Stimulated activated CD4-positive, alpha-beta T cell treated with anti-CD3 and anti-CD28 coated beads, Interleukin-1b, Interleukin-23, amount 100 ng/mL, for 24 hours (primary cell): ENCODE measurements around the gene ZSWIM9.

ENCODE experiments used
- DNase-seq, 4 experiments: peaks; one replicate each; pipeline ENCODE4 v3.0.0-alpha.2; 2020; ENCODE audit warnings: low read depth in 4 of 4, low spot score in 1 of 4

Gene ZSWIM9

DNA sequence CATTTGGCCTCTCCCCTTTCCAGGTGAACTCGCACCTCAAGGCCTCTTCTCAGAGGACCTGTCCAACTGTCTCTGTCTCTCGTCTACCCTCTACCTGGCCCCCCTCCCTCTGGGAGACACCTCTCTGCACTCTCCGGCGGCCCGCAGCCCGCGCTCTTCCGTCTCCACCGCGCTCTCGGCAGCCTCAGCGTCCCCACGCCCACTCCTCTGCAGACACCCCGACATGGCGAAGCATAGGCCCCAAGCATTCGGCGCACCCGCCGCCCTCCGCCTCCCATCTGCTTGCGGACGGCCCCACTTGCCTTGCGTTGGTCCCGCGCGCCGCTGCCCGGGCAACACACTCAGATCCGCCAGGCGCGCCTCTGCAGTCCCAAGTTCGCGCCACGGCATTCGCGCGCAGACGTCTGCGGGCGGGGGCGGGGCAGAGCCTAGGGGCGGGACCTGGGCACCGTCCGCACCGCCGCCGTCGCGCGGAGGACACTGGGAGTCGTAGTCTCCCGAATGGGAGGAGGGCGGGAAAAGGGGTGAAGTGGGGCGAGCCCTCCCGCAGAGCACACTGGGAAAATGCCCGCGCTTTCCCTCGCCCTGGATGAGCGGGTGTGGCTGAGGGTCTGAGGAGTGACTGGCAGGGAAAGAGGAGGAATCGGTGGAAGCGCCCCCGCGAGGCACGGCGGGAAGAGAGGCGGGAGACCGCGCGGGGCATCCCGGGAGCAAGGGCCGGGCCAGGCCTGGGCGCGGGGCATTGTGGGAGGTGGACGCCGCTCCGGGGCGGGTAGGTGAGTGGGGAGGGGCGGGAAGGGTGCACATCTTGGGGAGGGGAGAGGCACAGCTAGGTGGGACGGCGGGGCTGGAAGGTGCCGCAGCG lies at the start of gene ZSWIM9, which contains the start of gene LIG1:
Gene ZSWIM9 (plus strand): TSS at position 742 of the 865 bp plus-strand sequence. CDS start 1,123 bp downstream, outside the sequence.
Gene LIG1 (minus strand): TSS at position 406 of the 865 bp plus-strand sequence. CDS start 4,778 bp downstream, outside the sequence.
- peak; percentile 77 to 88 (median 85) for DNase-seq

DNA sequence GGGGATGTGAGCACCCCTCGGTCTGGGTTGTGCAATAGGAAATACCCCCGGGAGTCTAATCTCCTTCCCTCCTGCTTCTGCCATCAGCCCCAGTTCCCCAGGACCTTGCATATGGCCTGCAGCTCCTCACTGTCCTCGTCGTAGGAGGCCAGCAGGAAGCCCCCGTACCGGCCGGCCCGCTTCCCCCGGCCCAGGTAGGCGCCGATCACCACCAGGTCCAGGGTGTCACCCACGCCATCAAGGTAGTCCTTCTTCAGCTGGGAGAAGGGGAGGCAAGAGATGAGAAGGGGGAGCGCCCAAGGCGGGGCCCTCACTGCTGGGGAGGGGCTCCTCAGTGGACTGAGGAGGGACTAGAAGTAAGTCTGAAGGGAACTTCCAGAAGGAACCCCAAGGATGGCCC lies 49.4 kb upstream of the ZSWIM9 start:
- DNase-seq = no peak

- no peak for DNase-seq
These were observed 48.5 kb upstream of the ZSWIM9 start for GRCh38 chr19:48121909-48122371.

- no peak for DNase-seq
These were observed 48.1 kb upstream of the ZSWIM9 start for GRCh38 chr19:48122421-48122820.

- DNase-seq = peak in 1 of 4 experiments; percentile 40
These were observed 46.4 kb upstream of the ZSWIM9 start for GRCh38 chr19:48123907-48124651.

DNA sequence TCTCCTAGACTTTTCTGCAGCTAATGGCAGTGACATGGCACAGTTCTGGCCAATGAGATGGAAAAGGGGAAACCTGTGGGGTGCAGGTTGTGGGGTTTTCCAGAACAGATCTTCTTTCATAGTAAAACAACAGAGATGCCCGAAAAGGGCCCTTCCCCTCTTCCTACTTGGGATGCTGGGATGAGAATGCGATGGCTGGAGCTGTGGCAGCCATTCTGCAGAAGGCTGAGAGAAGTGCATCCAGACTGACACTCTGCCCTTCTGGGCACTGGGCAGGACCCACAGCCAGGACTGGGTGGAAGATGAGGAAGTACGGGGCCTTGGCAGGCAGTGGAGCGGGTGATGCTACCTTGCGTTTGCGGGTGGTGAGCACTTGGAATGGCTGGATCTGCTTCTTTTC lies 42.9 kb upstream of the ZSWIM9 start:
- DNase-seq = no peak

DNA sequence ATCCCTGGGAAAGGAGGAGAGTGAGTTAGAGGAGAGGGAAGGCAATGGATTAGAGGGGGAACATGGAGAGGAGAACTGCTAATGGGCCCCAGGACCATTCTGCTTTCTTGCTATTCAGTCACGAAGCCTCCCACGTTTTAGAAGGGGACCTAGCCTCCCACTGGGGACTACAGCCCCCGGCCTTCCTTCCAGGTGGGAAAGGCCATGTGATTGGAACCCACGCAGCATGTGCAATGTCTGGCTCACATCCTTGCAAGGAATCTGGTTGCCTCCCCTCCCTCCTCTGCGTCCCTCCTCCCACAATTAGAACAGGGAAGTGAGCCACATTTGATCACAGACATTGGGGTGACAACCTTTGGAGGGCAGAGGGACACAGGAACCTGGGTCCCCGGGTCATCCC lies 37.4 kb upstream of the ZSWIM9 start:
- no peak for DNase-seq

GRCh38 chr19:48135411-48135810 lies 35.1 kb upstream of the ZSWIM9 start:
- DNase-seq = no peak

DNA sequence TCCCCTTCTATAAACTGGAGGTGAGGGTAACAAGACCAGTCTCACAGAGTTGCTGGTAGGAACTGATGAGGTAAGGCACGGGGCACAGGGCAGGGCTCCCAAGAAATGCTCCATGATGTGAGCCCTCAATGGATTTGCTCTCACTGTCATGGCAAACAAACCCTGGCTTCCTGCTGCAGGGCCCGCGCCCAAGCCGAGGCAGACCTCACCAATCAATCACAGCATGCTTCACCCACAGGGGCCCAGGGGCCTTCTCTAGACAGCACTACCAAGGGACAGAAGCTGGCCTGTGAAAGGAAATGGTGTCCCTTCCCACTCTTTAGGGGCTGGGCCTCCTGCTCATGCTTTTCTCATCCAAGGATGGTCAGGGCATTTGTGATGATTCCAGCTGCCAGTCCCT lies 33.9 kb upstream of the ZSWIM9 start:
- no peak for DNase-seq

DNA sequence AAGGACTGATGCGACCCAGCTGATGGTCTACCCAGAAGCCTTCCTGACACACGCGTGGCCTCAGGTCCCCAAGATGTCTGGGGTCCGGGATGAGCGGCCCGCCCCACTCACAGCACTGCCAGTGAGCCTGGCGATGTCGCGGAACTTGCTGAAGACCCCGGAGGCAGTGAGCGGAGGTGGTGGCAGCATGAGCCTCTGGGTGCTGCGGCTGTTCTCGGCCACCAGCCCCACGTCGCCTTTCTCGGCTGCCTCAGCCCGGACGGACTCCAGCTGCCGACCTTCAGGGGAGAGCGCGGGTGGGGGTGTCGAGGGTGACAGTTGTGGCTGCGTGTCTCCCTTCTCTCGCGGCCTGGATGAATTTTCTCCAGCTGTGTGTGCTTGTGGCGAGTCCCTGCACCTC lies 33.1 kb upstream of the ZSWIM9 start:
- DNase-seq = no peak

- no peak for DNase-seq
These were observed 31.4 kb upstream of the ZSWIM9 start for GRCh38 chr19:48139053-48139452.

DNA sequence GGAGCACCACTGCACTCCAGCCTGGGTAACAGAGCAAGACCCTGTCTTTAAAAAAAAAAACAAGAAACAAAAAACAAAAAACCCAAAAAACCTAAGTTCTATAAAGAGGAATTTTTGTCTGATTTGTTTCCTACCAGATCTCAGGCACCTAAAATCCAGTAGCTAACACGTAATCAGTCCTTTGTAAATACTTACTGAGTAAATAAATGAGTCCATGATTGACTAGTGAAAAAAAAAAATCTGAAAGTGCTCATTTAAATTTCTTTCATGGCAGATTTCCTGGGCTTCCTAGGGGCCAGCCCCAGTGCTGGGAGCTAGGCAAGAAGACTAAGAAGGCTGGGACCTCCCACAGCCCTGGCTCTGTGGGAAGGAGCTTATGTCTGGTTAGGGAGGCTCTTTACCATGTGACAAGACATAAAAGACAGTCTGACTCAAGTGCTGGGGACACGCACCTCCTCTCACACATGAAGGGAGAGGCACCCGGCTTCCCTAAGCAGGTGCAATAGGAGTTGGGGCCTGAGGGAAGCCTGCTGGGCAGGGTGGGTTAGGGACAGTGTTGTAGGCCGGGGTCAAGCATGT lies 22.8 kb upstream of the ZSWIM9 start:
- no peak for DNase-seq

DNA sequence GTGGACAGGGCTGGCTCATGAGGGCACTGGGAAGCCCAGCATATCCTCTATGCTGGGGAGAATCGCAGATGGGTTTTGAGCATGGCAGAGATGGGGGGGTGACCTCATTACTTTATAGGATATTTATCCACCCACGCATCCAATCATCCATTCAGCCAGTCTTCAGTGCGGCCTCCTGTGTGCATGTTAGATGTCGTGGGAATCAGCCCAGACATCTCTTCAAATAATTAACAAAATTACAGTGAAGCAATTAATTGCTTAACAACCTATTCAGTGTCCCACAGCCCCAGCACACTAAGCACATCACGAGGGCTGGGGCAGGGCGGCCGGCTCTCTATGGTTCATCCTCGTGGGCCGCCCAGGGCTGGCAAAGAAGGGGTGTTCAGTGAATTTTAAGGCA lies 21.9 kb upstream of the ZSWIM9 start:
- DNase-seq = no peak

DNA sequence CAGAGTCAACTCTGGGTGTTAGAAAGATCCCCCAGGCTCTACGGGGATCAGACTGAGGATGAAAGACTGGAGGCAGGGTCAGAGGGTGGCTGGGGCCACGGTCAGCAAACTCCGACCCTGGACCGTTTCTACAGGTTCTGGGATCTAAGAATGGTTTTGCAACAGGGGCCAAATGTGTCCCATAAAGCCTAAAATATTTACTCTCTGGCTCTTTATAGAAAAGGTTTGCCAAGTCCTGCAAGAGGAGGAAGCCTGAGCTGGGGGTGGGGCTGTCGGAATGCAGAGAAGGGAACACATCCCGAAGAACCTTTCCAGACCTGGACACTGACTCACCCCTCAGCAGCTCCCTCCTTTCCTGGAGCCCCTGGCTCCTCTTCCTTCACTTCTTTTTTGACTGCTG lies 21.1 kb upstream of the ZSWIM9 start:
- no peak for DNase-seq

GRCh38 chr19:48152551-48152950 lies 17.9 kb upstream of the ZSWIM9 start:
- peak; percentile 30 to 53 (median 40) for DNase-seq

- DNase-seq = no peak
These were observed 16.5 kb upstream of the ZSWIM9 start for GRCh38 chr19:48154003-48154402.

DNA sequence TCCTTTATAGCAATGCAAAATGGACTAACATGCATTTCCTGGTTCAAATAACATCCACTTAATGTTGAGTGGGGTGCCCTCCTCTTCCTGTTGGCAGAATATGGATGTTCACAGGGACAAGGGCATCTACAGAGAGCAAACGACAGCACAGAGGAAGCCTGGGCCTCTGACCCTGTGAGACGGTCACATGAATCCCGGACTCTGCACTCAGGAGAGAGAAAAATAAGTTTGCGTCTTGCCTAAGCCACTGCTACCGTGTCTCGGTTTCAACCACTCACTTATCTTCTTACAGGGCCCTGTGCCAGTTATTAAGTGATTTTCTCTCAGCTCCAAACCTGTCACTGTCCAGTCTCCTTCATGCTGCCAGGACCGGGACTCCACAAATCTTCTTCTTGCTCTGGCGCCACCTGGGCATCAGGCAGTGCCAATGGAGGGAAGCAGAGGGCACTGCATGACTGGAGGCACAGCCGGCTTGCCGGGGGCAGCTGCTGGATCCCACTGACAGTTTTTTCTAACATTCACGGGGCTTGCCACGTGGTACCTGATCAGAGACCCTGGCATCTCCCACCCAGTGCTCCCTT lies 12.2 kb upstream of the ZSWIM9 start:
- DNase-seq = no peak

DNA sequence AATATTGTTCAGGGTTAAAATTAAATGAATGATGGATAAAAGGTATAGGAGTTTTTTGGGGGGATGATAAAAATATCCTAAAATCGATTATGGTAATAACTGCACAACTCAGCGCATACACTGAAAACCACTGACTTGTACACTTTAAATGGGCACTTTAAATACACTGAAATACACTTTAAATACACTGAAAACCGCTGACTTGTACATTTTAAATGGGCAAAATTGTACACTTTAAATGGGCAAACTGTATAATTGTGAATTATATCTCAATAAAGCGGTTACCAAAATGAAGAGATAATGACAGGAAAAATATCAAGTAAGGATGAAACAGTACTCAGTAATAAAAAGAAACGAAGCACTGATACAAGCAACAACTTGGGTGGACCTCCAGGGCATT lies 1.8 kb upstream of the ZSWIM9 start:
- DNase-seq = no peak

- peak; percentile 81 to 97 (median 90) for DNase-seq
These were observed 922 bp upstream of the ZSWIM9 start for GRCh38 chr19:48169578-48169938.

GRCh38 chr19:48170817-48171347 lies 402 bp downstream of the ZSWIM9 start:
- DNase-seq = no peak

DNA sequence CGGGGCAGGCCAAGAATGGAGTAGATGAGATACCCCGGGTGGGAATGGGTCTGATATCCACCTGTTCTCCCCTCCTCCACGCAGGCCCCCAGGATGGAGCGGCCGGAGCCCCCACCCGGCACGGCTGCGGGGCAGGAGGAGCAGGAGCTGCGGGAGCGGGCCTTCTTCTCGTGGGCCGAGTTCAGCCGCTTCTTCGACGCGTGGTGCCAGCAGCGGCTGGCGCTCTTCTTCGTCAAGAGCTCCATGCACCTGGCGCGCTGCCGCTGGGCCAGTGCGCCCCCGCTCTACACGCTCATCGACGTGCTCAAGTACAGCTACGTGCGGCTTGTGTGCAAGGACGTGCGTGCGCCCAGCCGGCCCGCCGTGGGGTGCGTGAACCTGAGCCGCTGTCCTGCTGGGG lies 1.2 kb downstream of the ZSWIM9 start:
- no peak for DNase-seq
